Stimulated activated CD8-positive, alpha-beta memory T cell treated with anti-CD3 and anti-CD28 coated beads, Interleukin-2, amount 100 ng/mL, for 1 hour (primary cell): ENCODE measurements around the gene CACNA1F.

ENCODE experiments used
- DNase-seq, 2 donors: peaks; one replicate each; pipeline ENCODE4 v3.0.0-alpha.2; 2020; ENCODE audit warnings: low read depth in 2 of 2

CACNA1F gene

DNA sequence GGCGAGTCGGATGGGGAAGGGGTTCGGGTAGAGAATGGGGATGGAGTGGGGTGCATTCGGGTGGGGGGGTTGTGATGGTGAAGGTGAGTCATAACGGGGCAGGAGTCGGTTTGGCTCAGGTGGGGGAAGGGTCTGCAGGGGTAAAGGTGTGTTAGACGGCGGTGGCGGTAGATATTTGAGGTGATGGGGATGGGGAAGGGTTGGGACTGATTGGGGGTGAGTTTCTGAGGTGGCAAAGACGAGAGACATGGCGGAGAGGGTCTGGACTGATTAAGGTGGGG lies 33.9 kb downstream of the CACNA1F start:
- no peak for DNase-seq

DNA sequence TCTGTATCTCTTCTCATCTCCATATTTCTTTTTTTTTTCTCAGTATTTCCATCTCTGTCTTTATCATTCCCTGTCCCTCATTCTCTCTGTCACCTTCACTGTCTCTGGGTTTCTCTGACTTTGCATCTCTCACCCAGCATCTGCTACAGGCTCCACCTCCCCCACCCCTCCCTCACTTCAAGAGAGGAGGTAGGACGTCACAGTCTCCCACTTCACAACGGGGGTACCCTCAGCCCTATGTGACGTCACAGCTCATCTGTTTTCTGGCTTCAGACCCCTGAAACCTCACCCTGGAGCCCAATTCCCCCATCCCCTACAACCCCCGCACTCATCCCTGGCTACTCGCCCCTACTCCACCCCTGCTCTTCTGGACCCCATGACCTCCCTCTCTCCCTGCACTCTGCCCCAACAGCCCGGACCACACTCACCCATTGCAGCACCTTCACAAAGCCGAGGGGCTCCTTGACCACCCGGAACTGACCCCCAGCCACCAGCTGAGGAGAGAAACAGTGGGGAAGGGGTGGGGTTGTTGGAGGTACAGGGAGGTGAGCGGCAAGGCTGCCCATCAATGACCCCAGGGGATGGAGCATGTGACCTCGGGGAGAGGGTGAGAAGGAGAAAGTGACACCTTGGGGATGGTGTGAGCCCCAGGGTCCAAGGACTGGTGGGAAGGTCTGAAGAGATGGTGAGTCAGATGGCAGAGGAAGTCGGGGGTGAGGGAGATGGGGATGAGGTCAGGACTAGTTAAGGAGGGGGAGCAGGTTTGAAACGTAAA lies 34.4 kb downstream of the CACNA1F start:
- no peak for DNase-seq

DNA sequence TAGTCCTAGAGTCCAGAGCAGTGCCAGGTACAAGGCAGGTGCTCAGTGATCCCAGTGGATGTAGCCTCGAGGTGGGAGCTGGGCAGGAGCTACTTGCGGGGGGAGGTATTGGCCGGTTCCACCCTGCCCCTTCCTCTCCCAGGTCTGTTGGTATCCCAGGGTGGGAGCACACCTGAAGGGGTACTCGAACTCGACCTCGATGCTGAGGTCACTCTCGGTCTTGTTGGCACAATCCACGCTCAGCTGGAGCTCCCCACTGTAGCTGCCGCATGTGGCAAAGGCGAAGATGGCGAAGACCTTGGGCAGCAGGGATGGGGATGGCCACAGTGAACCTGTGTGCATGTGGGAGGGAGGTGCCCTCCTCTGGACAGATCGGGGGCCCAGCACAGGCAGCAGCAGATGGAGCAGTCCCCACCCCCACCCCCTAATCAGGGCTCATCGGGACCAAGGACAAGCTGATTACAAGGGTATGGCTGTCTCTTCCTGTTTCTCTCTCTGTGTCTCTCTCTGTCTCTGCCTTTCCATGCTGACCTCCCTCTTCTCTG lies 35.5 kb downstream of the CACNA1F start:
- DNase-seq, result no peak

DNA sequence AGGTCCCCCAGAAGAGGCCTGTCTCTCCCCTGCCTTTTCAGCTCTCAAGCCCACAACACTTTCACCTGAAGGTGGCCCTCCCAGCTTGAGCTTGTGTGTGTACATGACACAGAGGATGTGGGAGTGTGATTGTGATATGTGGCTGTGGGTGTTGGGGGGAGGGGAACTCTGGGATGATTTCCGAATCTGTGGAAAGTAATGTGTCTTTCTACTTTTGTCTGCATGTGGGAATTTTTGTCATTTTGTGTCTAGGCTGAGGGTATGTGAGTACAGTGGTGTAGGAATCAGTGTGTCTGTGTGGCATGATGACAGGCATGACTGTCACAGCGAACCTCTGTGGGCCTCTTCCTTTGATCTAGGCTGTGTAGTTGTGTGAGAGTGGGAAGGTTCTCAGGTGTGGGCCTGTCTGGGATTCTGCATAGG lies 39.6 kb downstream of the CACNA1F start:
- DNase-seq, result no peak

DNA sequence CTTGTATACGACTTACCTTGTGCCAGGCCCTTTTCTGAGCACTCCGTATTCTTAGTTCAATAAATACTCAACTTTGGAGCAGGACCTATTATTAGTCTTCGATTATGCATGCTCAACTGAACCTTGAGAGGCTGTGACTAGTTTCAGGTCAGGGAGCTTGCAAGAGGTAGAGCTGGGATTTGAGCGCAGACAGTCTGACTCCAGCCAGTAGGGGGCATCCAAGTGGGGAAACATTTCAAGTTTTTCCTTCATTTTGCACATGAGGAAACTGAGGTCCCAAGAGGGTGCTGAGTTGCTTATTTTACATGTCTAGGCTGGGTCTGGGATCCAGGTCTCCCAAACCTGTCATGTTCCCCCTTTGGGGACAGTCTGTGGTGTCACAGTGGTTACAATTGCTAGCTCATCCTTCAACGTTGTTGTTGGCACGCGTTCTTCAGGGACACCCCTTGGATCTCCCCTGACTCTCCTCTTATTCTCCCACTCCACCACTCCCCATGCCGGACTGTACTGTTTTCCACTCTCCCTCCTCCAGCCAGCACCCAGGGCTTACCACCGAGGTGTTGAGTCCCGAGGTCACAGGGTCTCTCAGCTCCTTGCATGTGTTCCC lies 40.3 kb downstream of the CACNA1F start:
- DNase-seq, result no peak

DNA sequence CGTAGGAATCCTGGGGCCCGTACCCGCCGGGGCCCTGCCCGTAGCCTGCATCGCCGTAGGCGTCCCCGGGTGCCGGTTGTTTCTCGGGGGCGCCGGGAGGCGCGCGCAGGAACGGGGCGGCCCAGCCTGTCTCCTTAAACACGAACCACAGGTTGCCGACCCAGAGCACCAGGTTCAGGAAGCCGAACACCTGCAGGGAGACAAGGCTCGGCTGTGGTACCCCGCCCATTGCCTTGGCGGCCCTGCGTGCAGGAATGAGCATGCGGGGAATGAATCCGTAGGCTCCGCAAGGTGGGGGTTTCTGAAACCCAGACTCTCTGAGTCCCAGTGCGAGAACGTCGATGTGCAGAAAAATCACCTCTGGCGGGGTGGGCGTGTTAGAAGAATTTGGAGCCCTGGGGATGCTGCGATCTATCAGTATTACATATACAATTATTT lies 41.5 kb downstream of the CACNA1F start:
- DNase-seq, result no peak

DNA sequence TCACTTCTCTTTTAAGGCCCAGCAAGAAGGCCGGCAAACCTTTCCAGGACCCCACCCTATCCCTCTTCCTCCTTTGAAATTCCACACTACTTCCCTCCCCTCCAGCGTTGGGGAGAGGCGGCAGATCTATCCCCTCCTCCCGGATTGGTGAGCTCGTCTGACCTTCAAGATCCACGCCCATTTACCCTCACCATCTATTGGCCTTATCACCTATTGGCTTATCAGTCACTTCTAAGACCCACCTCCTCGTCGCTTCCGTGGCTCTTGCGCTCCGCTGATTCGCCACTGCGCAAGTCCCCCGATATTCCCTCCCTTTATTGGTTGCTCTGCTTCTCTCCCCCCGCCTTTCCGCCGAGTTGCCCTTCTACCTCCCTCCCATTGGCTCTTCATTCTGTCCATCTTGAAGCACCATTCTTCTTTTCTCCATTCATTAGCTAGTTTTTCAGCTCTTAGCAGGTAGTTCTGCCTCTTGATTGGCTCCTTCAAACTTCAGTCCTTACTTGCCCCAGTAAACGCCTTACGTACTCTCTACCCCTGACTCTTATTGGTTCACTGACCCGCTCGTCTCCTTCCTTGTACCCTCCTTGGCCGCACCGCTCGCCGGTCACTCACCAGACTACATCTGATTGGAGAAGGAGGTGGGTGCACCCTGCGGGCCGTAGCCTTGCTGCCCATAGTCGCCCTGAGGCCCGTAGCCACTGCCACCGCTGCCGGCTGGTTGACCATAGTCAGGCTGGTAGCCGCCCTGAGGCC lies 42.1 kb downstream of the CACNA1F start:
- DNase-seq, result peak; percentile 47 to 63

DNA sequence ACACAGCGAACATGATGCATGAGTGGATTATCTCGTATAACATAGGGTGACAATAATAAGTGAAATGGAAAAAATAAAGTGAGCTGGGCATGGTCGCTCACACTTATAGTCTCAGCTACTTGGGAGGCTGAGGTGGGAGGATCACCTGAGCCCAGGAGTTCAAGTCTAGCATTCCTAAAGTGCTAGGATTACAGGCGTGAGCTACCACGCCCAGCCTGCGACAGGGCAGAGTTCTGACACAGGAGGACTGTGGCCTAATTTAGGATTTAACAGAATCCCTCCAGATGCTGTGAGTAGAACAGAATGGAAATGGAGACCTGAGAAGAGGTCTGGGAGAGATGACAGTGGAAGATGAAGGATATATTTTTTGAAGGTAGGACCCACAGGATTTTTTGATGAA lies 43.5 kb downstream of the CACNA1F start:
- no peak for DNase-seq

DNA sequence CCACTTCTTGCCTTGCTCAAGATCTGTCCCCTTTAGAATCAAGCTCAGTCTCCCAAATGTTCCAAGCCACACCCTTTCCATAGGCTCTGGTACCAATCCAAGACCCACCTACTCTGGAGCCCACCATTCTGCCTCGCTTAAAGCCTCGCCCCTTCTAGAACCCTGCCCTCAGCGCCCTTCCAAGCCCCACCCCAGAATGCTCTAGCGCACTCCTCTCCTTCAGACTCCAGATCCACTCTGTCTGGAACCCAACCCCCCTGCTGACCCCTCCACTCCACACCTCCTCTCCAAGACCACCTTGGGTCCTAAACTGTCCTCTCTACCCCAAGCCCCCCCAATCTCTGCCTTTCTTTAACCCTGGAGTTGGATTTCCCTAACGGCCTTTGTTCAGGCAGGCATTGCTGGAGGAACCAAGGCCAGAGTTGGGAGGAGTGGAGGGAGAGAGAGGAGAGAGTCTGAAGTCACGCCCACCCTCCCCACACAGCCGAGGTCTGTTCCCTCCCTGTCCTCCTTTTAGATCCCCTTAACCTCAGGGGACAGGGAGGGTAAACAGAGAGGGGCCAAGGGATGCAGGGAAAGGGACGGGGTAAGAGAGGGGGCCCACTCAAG lies 44.6 kb downstream of the CACNA1F start:
- DNase-seq, result no peak

DNA sequence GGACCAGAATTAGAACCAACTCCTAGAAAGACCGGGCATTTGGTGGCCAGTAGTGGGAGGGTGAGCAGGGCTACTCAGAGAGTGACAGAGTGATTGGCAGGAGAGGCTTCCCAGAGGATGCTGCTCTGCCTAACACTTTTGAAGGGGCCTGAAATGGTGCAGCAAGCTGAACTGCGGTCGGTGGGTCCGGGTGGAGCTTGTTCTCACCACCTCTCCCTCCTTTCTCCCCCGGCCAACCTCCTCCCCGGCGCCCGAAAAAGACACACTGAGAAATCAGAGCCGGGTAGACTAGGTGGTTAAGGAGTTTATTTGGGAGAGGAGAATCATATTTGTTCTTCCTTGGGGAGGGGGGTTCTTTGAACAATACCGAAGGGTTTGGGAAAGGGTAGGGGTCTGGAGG lies 45.6 kb downstream of the CACNA1F start:
- DNase-seq, result no peak

DNA sequence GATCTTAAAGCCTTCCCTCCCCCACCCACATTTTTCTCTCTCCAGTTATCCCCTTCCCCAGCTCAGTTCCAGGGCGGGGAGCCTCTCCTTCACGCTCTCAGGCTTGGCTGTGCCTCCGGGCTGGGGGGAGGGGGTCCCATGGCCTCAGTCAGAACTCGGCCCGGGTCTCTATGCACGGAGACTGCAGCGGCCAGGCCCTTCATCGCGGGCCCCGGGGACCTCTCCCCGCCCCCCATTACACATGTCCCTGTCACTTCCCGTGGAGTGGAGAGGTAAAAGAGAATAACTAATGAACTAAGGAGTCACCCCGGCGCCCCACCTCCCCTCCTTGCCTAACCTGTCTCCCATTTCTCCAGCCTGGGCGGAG lies 46.1 kb downstream of the CACNA1F start:
- DNase-seq, result no peak

DNA sequence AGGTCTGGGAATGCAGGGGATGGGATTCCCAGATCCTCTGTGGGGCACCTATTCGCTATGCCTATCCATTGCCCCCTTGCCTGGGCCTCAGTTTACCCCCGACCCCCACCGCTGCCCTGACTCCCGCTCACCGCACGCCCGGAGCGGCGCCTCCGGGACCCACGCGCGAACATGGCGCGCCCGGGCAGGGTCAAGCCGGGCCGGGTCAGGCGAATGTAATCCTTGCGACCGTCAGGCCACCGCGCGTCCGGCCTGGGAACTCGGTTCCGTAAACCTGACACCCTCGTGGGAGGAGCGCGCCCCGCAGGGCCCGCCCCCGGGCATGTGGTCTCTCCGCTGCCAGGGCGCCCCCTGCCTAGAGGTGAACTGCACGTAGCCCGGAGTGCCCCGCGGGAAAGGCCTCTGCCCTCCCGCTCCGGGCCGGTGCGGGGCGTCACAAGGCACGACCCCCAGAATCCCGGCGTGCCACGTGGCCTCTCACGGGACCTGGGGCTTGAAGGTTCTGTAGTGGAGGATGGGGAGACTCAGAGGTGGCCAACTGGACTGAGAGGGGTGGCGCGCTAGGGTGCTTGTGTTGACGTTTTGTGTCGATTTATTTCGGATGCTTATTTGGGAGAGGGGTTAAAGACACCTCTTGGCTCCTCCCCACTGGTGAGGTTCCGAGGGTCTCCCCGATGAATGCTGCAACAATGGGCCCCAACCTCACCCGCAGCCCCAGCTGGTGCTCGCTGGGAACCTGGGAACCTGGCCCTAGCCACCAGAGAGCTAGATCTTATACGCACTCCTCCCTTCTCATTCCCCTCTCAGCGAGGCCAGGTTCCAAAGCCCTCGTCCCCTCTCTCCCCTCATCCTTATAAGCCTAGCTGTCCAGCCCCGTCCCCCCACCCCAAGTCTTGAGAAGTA lies 46.8 kb downstream of the CACNA1F start, which contains the start of gene PRICKLE3:
Gene PRICKLE3, minus strand, starts transcription at position 249 of the 903 bp plus-strand sequence. Its CDS starts 76 bp downstream, at position 173.
- peak; percentile 29 to 58 for DNase-seq

DNA sequence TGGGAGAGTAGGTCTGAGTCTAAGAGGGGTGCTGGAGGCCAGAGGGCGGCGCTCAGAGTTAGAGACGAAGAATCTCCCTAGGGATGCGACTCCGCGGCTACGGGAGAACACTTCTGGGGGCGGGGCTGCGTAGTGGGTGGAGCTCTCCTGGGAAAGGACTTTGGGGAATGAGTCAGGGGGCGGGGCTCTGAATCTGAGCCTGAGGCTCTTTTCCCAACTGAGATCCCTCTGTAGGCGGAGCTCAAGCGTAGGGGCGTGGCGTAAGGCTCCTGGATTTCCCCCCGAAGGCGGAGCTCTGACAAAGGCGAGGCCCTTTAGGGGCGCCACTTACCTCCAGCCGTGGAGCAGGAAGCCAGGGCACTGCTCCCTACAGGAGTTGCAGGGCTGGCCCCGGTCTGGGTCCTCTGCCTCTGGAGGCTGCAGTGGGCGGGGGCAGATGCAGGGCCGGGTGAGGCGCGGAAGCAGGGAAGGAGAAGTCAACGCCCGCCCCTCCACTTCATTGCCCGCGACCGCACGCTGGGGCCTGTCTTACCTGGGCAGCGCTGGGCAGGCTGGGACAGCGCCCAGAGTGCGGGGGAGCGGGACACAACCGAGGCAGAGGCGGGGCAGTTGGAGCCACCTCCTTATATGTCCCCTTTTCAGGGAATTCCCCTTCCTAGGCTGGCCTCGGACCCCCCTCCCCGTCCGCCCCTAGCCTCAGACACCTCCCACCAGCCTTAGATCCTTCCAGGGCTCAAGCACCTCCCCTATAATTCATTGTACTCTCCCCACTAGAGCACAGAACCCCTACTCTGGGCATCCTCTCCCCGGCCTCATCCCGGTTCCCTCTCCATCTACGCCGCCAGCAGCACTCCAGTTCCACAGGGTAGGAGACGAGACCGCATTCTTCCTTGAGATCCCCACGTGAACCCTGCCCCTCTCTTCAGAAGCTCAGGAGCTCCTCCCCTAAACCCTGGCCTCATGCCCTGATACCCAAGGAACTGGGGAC lies 48.6 kb downstream of the CACNA1F start:
- DNase-seq, result no peak

DNA sequence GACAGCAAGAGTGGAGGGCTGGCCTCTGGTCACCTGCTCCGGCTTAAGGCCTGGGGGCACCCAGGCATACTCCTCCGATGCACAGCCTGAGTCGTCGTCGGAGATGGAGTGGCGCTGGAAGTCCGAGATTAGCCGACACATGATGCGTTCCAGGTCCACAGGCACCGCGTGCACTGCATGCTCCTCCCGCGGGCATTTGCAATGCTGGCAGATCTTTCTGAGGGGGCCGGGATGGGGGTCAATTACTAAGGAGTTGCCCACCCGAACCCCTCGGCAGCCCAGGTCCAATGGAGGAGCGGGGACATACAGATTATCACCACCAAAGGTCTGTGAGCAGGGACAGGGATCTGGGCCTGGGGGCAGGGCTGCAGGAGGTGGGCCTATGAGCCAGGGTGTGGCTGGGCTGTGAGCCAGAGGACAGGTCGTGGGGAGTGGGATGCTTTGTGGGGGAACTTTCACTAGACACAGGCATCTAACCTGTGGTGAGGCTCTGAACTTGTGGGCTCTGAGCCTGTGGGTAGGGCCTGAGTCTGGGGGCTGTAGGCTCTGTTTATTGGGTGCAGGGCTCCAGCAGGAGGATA lies 49.3 kb downstream of the CACNA1F start:
- DNase-seq, result no peak

DNA sequence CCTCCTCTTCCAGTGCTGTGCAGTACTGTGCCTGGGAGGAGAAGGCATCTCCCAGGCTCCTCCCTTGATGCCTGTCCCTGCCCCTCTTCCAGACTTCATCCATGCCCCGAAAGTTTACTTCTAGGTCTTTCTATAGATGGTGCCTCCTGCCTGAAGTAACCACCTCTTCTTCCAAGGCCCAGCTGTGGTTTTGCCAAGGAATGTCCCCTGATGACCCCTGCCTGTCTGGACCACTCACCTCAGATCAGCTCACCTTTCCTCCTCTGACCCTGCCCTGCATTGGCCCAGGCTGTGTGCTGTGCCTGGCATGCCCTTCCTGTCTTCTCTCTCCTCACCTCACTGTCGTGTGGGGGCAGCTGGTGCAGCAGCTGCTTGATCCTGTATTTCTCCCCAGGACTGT lies 53.8 kb downstream of the CACNA1F start:
- DNase-seq, result no peak

DNA sequence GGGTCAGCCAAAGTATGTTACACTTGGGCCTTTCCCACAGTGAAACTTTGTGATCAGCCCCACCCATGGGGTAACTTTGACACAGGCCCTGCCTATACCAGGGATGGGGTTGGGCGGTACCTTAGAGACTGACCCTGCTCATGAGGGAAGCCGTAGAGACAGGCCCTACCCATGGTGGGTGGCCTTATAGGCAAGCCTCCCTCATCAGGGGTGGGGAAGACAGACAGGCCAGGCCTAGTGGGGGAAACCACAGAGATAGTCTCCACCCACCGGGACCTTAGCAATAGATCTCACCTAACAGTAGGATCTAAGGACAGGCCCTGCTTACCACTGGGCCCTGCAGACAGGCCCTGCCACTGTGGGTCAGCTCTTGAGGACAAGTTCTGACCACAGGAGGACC lies 54.6 kb downstream of the CACNA1F start:
- no peak for DNase-seq

DNA sequence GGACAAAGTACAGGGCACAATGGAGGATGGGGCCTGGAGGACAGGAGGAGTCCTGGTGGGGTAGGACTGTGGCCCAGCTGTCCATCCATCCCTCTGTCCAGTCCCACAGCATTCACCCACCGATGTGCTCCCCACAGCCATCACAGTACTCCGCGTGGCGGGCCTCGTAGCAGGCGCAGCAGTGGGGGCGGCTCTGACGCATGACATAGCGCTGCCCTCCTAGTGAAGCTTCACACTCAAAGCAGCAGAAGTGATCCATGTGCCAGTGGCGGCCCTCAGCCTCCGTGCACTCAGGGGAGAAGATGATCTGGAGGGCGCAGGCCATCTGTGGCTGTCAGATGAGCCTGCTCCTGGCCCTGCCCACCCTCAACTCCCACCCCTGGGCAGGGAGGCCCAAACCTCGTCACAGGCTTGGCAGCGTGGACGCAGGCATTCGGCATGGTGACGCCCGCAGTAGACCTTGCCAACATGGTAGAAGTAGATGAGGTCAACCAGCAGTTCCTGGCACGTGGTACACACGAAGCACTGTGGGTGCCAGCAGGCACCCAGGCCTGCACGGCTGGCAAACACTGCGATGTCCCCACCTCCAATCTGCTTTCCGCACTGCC lies 55.2 kb downstream of the CACNA1F start:
- no peak for DNase-seq

DNA sequence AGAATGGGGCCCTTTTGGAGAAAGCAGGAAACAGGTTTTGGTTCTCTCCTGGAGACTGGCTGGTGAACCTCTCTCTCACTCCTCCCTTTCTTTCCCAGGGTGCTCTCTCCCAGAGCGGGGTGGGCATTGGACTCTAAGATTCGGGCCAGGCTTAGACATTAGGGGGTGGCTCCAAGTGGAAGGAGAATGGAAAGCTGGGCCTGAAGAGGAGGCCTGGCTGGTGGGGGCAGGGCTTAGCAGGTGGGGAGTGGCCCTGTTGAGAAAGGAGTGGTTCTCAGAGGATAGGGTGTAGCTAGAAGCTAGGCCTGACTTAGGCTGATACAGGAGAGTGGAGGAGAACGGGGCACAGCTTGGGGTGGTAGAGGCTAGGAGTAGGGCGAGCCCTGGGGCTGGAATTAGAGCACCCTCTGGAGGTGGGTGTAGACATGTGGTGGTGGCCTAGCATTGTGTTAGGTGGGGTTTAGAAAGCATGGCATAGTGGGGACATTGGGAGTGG lies 55.8 kb downstream of the CACNA1F start:
- DNase-seq, result no peak
